ENCODE results near the gene DTX2.
"Not testable (repeated sequence)": the region's sequence is repeated elsewhere in the genome, so short reads cannot be mapped to it uniquely, and the experiment has no call there.

Gene DTX2

DNA sequence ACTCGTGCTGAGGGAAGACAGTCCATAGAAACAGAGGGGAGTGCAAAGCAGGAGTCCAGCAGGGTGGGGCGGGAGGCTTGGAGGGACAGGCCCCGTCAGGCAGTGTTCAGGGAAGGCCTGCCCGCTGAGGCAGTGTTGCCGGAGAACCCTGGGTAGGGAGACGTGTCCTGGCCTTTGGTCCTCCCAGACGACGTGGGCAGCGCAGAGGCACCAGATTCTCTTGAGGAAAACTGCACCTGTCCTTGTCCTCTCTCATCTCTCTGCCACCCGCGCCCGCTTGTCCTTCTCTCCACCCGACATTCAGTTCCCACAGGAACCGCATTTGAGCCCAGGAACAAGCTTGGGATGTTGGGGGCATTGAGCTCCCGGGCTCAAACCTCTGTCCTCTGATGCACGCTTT lies 34.2 kb downstream of the DTX2 start:
- DNase-seq = not testable (repeated sequence)

DNA sequence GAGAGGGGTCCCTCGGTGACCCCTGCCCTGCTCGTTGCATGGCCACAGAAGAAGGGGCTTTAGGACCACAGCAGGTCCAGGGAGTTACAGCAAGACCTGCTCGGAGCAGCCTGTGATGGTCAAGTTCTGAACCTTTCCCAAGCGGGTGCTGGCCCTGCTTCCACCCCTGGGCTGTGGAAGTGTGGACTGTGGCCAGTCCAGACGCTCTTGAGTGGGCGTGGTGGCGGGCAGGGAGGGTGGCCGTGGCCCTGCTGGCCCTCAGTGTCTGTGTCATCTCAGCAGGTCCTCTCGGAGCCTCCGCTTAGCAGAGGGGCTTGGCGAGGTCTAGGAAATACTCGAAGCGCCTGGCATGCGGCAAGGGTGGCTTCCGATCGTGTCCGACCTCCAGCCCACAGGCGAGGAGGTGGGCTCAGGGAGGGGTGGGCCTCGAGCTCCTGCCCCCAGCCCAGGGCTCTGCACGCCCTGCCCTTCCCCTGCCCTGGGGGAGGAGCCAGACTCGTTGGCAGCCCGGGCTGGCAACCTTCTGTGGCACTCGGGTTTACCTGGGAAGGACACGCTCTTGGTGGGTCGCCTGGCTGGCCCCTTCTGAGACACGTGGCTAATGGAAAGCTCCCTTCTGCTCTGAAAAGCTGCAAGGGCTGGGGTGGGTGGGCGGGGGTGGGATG lies 36.5 kb downstream of the DTX2 start:
- not testable (repeated sequence) for DNase-seq

- DNase-seq = not testable (repeated sequence)
Observed at GRCh38 chr7:76498583-76499200, 37.2 kb downstream of the DTX2 start.

- DNase-seq = not testable (repeated sequence)
Observed at GRCh38 chr7:76499201-76499923, 37.9 kb downstream of the DTX2 start.

DNA sequence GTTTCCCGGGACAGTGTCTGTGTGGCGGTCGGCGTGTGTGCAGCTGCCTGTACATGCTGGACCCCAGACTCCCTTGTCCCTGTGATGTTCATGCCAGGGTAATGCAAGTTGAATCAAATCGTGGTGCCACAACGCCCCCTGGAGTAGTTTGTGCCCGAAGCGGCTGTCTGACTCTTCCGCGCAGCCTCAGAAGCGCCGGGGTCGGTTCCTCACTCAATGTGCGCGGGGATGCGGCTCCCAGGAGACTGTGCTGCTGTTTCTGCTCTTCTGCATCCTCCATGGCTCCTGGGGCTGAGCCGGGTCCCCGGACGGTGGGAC lies 38.4 kb downstream of the DTX2 start:
- DNase-seq = not testable (repeated sequence)

GRCh38 chr7:76502224-76502623 lies 40.7 kb downstream of the DTX2 start:
- DNase-seq = not testable (repeated sequence)

DNA sequence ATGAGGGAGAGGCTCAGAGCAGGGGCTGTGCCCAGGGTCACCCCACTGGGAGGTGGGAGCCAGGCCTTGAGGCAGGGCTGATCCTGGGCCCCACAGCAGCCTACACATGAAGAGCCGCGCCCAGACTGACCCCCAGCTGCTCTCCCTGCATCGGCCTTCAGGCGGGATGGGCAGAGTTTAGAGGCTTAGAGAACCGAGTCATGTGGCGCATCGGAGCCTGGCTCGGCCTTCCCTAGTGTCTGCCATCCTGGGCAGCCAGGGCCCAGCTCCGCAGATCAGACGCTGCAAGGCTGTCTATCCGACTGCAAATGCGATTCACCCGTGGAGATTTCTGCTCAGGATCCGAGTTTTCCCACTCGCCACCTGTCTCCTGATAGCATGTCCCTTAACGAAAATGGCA lies 41.3 kb downstream of the DTX2 start:
- not testable (repeated sequence) for DNase-seq

DNA sequence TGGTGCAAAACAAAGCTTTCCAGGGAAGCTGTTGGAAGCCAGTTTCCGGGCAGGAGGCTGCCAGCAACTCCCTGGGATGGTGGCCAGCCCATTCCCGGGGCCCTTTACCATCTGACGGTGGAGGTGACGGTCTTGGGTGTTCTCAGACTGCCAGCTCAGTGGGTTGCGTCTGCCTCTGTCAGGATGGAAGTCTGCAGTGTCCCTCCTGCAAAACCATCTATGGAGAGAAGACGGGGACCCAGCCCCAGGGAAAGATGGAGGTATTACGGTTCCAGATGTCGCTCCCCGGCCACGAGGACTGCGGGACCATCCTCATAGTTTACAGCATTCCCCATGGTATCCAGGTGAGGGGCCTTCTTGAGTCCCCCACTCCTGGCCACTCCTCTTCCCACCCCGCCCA lies 41.7 kb downstream of the DTX2 start:
- DNase-seq = not testable (repeated sequence)

DNA sequence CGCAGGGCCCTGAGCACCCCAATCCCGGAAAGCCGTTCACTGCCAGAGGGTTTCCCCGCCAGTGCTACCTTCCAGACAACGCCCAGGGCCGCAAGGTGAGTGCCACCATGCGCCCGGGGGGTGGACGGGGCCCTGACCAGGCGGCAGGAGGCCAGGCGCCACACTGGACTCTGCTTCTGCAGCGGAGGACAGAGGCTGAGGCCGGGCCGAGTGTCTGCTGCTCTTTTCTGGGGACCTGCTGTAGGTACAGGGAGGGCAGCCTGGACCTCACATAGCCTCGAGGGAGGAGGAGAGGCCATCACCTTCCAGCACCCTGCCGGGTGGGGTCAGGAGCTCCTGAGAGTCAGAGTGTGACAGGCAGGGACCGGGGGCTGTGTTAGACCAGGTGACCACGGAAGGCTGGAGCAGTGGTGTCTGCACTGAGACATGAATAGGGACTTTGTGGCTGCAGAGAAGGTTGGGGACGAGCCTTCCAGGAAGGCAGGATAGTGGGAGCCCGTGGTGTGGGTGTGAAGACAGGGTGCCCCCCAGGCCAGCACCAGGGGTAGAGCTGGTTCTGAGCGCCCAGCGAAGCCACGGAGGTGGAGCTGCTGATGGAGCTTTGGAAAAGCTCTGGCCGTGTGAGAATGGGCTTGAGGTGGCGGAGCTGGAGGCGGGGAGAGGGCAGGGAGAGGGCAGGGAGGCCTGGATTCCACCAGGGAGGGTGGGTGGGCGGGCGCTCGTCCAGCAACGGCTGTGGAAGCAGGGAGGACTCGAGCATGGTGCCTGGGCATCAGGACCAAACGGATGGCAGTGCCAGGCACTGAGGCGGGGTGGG lies 43.0 kb downstream of the DTX2 start:
- not testable (repeated sequence) for DNase-seq

DNA sequence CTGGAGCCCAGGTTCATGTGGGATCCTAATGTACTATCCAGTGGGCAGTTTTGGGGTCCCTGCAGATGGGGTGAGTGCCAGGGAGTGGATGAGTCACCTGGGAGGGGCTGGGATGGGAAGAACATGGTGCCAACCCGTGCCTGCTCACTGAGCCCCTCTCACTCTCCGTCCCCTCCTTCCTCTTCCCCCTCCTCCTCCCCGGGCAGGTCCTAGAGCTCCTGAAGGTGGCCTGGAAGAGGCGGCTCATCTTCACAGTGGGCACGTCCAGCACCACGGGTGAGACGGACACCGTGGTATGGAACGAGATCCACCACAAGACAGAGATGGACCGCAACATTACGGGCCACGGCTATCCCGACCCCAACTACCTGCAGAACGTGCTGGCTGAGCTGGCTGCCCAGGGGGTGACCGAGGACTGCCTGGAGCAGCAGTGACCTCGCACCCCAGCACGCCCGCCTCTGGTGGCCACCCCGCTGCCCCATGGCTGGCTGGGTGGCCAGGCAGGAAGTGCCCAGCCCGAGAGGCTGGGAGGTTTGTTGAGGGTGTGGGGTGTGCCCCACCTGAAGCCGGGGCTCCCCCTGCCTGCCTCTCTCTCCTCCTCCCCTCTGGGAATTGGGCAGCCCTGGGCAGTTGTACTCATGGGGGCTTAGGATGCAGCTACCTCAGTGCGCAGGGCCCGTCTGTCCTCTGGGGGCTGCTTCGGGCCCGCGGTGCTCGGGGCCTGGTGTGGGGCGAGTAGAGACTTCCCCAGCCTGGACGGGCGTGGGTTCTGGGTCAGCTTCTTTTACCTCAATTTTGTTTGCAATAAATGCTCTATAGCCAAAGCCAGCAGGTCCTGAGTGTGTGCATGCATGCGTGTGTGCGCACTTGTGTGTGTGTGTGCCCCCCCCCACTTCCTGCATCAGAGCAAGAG lies 43.9 kb downstream of the DTX2 start:
- no peak for DNase-seq

GRCh38 chr7:76506081-76506440 lies 44.6 kb downstream of the DTX2 start:
- DNase-seq = no peak

DNA sequence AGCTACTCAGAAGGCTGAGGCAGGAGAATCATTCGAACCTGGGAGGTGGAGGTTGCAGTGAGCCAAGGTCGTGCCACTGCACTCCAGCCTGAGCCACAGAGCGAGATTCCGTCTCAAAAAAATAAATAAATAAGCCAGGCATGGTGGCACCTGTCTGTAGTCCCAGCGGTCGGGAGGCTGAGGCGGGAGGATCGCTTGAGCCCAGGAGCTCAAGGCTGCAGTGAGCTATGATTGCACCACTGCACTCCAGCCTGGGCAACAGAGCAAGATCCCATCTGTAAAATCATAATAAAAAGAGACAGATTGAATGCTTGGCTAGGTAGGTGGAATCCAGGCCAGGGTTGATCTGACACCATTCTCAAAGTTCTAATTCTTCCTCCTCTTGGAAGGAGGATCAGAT lies 45.1 kb downstream of the DTX2 start:
- not testable (repeated sequence) for DNase-seq

- no peak for DNase-seq
Observed at GRCh38 chr7:76507723-76508406, 46.4 kb downstream of the DTX2 start.

GRCh38 chr7:76509931-76510877 lies 48.7 kb downstream of the DTX2 start, which contains the start of gene UPK3B:
UPK3B (plus strand) TSS chr7:76510552; CDS start chr7:76510653, 101 bp downstream.
- no peak for DNase-seq

GRCh38 chr7:76511200-76511910 lies 49.8 kb downstream of the DTX2 start:
- not testable (repeated sequence) for DNase-seq

DNA sequence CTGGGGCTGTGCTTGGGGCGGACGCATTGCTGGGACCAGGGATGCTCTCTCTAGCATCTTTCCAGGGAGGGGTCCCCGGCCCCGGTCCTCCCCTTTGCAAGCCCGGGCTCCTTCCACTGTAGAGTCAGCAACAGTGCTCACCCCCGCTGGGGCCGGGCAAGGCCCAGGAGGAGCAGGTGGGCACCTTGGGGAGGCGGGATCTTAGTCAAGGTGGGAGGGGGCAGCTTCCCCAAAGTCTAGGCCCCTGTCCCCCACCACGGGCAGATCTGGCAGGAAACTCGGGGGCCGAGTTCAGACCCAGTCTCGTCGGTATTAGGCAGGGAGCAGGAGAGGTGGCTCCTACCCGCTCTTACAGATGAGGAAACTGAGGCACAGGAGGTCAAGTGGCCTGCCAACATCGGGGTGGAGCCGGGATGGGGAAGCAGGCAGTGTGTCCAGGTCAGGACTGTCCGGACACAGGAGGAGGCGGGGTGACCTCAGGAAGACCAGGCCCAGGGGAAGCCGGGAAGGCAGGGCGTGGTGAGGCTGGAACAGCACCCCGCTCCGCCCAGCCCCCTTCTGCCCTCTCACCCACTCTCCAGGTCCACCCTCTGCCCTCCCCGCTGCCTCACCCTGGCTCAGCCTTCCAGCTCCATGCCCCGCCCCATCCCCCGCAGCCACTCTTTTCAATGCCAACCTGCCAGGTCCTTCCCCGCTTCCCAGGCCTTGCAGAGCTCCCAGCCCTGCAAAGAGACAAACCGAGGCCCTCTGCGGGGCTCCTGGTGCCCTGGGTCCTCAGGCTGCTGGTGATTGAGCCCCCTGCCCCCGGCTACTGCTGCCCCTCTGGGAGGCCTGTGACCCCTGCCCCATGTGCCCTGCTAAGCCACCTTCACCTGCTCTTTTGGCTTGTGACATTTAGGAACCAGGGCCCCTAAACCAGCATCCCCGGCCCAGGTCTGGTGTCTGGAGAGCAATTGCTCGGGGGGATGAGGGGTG lies 50.7 kb downstream of the DTX2 start:
- not testable (repeated sequence) for DNase-seq

DNA sequence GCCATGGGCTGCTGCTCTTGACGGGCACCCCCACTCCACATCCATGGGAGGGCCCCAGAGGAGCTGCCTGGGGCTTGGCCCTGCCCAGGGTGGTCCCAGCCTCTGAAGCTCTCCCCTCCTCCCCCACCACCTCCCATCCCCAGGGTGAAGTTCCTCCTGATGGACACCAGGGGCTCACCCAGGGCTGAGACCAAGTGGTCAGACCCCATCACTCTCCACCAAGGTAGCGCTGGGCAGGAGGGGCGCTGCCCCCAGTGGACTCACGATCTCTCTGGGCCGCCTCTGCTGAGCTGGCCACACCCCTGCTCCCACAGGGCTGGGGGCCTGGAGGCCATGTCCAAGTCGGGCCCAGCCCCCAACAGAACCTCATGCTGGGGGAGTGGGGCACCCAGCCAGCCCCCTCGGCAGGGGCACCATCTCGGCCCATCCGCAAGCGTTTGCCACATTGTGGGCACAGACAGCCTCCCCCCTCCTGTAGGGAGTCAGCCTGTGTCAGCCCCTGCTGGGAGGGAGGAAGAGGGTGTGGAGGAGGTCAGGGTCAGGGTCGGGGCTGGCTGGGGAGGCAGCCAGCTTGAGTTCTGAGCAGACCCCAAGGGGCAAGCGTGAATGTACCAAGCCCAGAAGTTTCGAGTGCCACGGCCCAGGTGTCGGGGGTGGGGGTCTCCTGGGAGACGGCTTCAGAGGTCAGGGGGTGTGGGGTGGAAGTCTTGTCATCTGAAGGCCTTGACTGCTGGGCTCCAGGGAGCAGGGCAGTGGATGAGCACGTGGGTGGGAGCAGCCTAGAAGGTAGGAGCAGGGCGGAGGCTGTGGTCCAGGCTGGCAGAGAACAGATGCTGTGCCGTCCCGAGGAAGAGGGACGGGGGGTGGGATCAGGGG lies 51.7 kb downstream of the DTX2 start:
- DNase-seq = no peak
